ENCODE data around the gene POLR3E. TPM values are rescaled to one million over a fixed set of nuclear protein-coding genes. Genes with fewer than 3 reads are reported as not detected.

The POLR3E gene, protein sequence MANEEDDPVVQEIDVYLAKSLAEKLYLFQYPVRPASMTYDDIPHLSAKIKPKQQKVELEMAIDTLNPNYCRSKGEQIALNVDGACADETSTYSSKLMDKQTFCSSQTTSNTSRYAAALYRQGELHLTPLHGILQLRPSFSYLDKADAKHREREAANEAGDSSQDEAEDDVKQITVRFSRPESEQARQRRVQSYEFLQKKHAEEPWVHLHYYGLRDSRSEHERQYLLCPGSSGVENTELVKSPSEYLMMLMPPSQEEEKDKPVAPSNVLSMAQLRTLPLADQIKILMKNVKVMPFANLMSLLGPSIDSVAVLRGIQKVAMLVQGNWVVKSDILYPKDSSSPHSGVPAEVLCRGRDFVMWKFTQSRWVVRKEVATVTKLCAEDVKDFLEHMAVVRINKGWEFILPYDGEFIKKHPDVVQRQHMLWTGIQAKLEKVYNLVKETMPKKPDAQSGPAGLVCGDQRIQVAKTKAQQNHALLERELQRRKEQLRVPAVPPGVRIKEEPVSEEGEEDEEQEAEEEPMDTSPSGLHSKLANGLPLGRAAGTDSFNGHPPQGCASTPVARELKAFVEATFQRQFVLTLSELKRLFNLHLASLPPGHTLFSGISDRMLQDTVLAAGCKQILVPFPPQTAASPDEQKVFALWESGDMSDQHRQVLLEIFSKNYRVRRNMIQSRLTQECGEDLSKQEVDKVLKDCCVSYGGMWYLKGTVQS
- 39.3 TPM for polyA plus RNA-seq (2013)

DNA sequence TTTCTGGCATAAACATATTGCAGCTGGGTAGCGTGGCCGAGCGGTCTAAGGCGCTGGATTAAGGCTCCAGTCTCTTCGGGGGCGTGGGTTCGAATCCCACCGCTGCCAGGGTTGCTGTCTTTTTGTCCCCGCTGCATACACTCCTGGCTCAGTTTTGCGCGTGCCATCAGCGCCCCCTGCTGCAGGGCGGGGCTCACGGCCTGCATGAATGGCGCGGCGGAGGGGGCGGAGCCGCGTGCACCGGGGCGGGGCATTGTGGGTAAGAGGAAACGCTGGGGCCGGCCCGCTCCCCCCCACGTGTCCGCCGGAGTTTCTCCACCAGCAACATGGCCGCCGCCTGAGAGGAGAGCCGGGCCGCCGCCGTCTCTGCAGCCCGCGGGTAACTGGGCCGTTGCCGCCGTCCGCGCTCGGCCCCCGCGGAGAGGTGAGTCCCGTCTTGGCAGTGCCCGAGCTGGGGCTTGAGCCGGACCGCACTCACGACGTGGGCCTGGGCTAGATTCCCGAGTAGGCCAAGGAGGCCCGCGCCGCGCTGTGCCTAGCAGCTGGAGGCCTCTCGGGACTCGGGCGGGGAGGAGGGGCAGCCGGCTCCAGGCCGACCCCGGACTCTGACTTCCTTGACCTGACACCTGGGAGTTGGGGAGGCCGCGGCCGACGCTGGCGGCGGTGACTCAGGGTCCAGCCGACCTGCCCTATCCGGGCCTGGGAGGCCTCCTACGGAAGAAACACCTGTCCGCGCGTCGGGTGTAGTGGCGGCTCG lies at the start of gene POLR3E:
POLR3E (plus strand) TSS at position 296 of the 757 bp plus-strand sequence. CDS start 5,560 bp downstream, outside the sequence.
- CTCF ChIA-PET = interaction anchor here (0.6 to 3.3 kb wide), 16 partner anchors 9 to 220 kb away, joined by 3 to 14 read pairs (median 3); no protein-coding TSS in a partner anchor
- Histone ChIP-seq H3K27me3 (replicated peaks in 2 of 5; ENCODE audit: control insufficient read depth in 4 of 5, insufficient read depth in 5 of 5, low read length in 4 of 5) (no peaks in the 10 kb centered on the region), H3K36me3 (ENCODE audit: control insufficient read depth in 4 of 4, insufficient read depth in 4 of 4, low read length in 3 of 4) (peaks cover 0 to 20% (median 5%) of the 10 kb centered on the region in 4 experiments), H3K4me1 (ENCODE audit: control extremely low read depth in 1 of 4, control insufficient read depth in 4 of 4, insufficient read depth in 4 of 4, low read length in 3 of 4) (peaks cover 0 to 28% (median 17%) of the 10 kb centered on the region in 4 experiments), H3K9me3 (ENCODE audit: control extremely low read depth in 1 of 5, control insufficient read depth in 4 of 5, insufficient read depth in 2 of 5, low read depth in 1 of 5, low read length in 4 of 5) (no peaks in the 10 kb centered on the region), H3K27ac (ENCODE audit: insufficient read depth in 1 of 2, low read depth in 1 of 2, low read length in 2 of 2, poor library complexity in 1 of 2, severe bottlenecking in 2 of 2) (peak within 1 kb of the TSS; percentile 92 to 97), H3K4me3 (ENCODE audit: control insufficient read depth in 1 of 7, extremely low read depth in 1 of 7, insufficient read depth in 4 of 7, low read depth in 2 of 7, low read length in 6 of 7) (peak within 1 kb of the TSS; percentile 84 to 99 (median 95))
- DNase-seq = peak; percentile 97 to 99 (median 98)
- 0% methylated on average over 64 of the region's 76 CpGs for WGBS (ENCODE audit: insufficient coverage)
- POLR2A ChIA-PET = interaction anchor here (1.0 to 1.5 kb wide), 3 partner anchors 105 to 108 kb away, joined by 3 to 5 read pairs (median 5); no protein-coding TSS in a partner anchor

DNA sequence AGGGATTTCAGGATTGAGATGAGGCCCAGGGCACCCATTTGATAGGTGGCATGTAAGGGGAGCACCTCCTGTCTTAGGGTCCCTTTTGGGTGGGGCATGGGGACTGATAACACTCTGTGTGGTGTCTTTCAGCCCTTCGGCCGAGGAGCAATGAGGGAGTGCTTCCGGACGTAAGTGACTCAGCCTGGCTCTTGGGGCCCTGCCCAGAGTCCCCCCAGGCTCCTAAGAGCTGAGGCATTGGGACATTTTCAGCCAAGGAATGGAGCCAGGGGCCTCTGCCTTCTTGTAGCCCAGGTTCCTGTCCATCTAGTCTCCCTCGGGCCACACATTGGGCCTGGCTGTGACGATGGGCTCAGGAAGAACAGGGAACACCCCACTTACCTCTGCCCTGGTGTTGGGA lies 46.7 kb upstream of the POLR3E start:
- Histone ChIP-seq H3K27me3 (replicated peaks in 2 of 5; ENCODE audit: control insufficient read depth in 4 of 5, insufficient read depth in 5 of 5, low read length in 4 of 5) (no peaks in the 10 kb centered on the region), H3K4me3 (ENCODE audit: control insufficient read depth in 1 of 7, extremely low read depth in 1 of 7, insufficient read depth in 4 of 7, low read depth in 2 of 7, low read length in 6 of 7) (no peak overlapping the region), H3K27ac (ENCODE audit: insufficient read depth in 1 of 2, low read depth in 1 of 2, low read length in 2 of 2, poor library complexity in 1 of 2, severe bottlenecking in 2 of 2) (no peak overlapping the region), H3K4me1 (ENCODE audit: control extremely low read depth in 1 of 4, control insufficient read depth in 4 of 4, insufficient read depth in 4 of 4, low read length in 3 of 4) (no peaks in the 10 kb centered on the region), H3K9me3 (ENCODE audit: control extremely low read depth in 1 of 5, control insufficient read depth in 4 of 5, insufficient read depth in 2 of 5, low read depth in 1 of 5, low read length in 4 of 5) (peaks cover 0 to 11% (median 7%) of the 10 kb centered on the region in 5 experiments), H3K36me3 (ENCODE audit: control insufficient read depth in 4 of 4, insufficient read depth in 4 of 4, low read length in 3 of 4) (peaks cover 13 to 75% (median 53%) of the 10 kb centered on the region in 4 experiments)
- 100% methylated on average over 4 of the region's 6 CpGs for WGBS (ENCODE audit: insufficient coverage)
- CTCF ChIA-PET = no interaction called here
- DNase-seq = no peak
- POLR2A ChIA-PET = no interaction called here

DNA sequence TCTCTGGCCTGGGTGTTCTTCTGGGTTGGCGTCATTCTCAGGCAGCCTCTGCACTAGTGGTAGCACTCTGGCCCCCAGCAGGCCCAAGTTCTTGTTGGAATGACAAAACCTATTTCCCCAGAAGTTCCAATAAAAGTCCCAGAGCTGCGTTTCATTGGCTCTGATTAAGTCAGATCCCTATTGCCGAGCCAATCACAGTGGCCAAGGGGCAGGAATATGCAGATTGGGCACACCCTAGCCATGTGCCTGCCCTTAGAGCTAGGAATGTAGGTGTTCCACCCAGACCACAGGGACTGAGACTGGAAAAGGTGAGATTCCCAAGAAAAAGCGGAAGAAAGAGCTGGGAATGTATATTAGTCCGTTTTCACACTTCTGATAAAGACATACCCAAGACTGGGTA lies 44.9 kb upstream of the POLR3E start:
- H3K4me1 ChIP-seq (ENCODE audit: control extremely low read depth in 1 of 4, control insufficient read depth in 4 of 4, insufficient read depth in 4 of 4, low read length in 3 of 4) = no peaks in the 10 kb centered on the region
- CTCF ChIA-PET = interaction anchor here (1.0 kb wide), 2 partner anchors 11 to 46 kb away, joined by 3 read pairs; no protein-coding TSS in a partner anchor
- H3K27ac ChIP-seq (ENCODE audit: insufficient read depth in 1 of 2, low read depth in 1 of 2, low read length in 2 of 2, poor library complexity in 1 of 2, severe bottlenecking in 2 of 2) = no peak overlapping the region

DNA sequence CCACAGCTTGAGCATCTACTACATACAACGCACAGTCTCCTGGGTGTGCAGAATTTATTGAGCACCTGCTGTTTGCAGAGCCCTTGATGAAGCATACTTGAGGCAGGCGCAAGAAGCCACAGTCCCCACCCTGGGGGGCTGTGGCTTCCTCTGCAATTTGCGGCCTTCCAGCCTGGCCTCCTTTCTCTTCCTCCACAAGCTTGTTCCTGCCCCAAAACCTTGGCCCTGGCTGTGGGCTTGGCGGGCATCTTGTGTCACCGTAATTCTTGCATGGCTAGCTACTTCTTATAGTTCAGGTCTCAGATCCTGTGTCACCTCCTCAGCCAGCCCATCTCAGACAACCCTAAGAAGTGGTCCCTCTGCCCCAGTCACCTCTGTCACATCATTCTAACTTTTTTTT lies 43.9 kb upstream of the POLR3E start:
- Histone ChIP-seq H3K36me3 (ENCODE audit: control insufficient read depth in 4 of 4, insufficient read depth in 4 of 4, low read length in 3 of 4) (peaks cover 19 to 82% (median 64%) of the 10 kb centered on the region in 4 experiments), H3K27me3 (replicated peaks in 2 of 5; ENCODE audit: control insufficient read depth in 4 of 5, insufficient read depth in 5 of 5, low read length in 4 of 5) (no peaks in the 10 kb centered on the region), H3K27ac (ENCODE audit: insufficient read depth in 1 of 2, low read depth in 1 of 2, low read length in 2 of 2, poor library complexity in 1 of 2, severe bottlenecking in 2 of 2) (no peak overlapping the region), H3K4me1 (ENCODE audit: control extremely low read depth in 1 of 4, control insufficient read depth in 4 of 4, insufficient read depth in 4 of 4, low read length in 3 of 4) (no peaks in the 10 kb centered on the region), H3K4me3 (ENCODE audit: control insufficient read depth in 1 of 7, extremely low read depth in 1 of 7, insufficient read depth in 4 of 7, low read depth in 2 of 7, low read length in 6 of 7) (no peak overlapping the region), H3K9me3 (ENCODE audit: control extremely low read depth in 1 of 5, control insufficient read depth in 4 of 5, insufficient read depth in 2 of 5, low read depth in 1 of 5, low read length in 4 of 5) (peaks cover 0 to 16% (median 12%) of the 10 kb centered on the region in 5 experiments)
- ChIA-PET POLR2A (no interaction called here), CTCF (interaction anchor here (0.8 to 1.2 kb wide), 3 partner anchors 11 to 48 kb away, joined by 3 read pairs; no protein-coding TSS in a partner anchor)
- 77% methylated on average over 5 of the region's 5 CpGs for WGBS (ENCODE audit: insufficient coverage)
- DNase-seq = no peak

More for the DNA sequence above, 44.9 kb upstream of the POLR3E start:
- peaks cover 13 to 79% (median 60%) of the 10 kb centered on the region in 4 experiments for H3K36me3 ChIP-seq (ENCODE audit: control insufficient read depth in 4 of 4, insufficient read depth in 4 of 4, low read length in 3 of 4)
- peaks cover 0 to 12% (median 7%) of the 10 kb centered on the region in 5 experiments for H3K9me3 ChIP-seq (ENCODE audit: control extremely low read depth in 1 of 5, control insufficient read depth in 4 of 5, insufficient read depth in 2 of 5, low read depth in 1 of 5, low read length in 4 of 5)
- DNase-seq = no peak
- no peak overlapping the region for H3K4me3 ChIP-seq (ENCODE audit: control insufficient read depth in 1 of 7, extremely low read depth in 1 of 7, insufficient read depth in 4 of 7, low read depth in 2 of 7, low read length in 6 of 7)
- POLR2A ChIA-PET = interaction anchor here (1.0 kb wide), 1 partner anchor 21 kb away, joined by 3 read pairs; no protein-coding TSS in a partner anchor
- 100% methylated on average over 3 of the region's 5 CpGs for WGBS (ENCODE audit: insufficient coverage)
- H3K27me3 ChIP-seq (replicated peaks in 2 of 5; ENCODE audit: control insufficient read depth in 4 of 5, insufficient read depth in 5 of 5, low read length in 4 of 5) = no peaks in the 10 kb centered on the region

DNA sequence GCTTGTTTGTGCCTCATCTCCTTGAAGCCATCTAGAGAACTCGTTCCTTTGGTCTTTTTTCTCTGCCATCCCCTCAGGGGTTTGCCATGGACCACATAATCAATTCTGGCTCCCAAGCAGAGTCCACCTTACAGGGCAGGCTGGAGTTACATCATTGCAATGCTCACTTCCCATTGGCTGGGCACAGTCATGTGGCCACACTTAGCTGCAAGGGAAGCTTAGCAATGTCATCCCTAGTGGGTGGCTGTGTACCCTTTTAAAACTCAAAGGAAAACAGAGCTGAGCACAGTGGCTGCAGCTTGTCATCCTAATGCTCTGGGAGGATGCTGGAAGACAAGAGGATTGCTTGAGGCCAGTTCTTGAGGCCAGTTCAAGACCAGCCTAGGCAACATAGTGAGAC lies 41.9 kb upstream of the POLR3E start:
- Histone ChIP-seq H3K27me3 (replicated peaks in 2 of 5; ENCODE audit: control insufficient read depth in 4 of 5, insufficient read depth in 5 of 5, low read length in 4 of 5) (no peaks in the 10 kb centered on the region), H3K27ac (ENCODE audit: insufficient read depth in 1 of 2, low read depth in 1 of 2, low read length in 2 of 2, poor library complexity in 1 of 2, severe bottlenecking in 2 of 2) (no peak overlapping the region), H3K4me1 (ENCODE audit: control extremely low read depth in 1 of 4, control insufficient read depth in 4 of 4, insufficient read depth in 4 of 4, low read length in 3 of 4) (no peaks in the 10 kb centered on the region), H3K9me3 (ENCODE audit: control extremely low read depth in 1 of 5, control insufficient read depth in 4 of 5, insufficient read depth in 2 of 5, low read depth in 1 of 5, low read length in 4 of 5) (peaks cover 0 to 24% (median 18%) of the 10 kb centered on the region in 5 experiments), H3K4me3 (ENCODE audit: control insufficient read depth in 1 of 7, extremely low read depth in 1 of 7, insufficient read depth in 4 of 7, low read depth in 2 of 7, low read length in 6 of 7) (no peak overlapping the region), H3K36me3 (ENCODE audit: control insufficient read depth in 4 of 4, insufficient read depth in 4 of 4, low read length in 3 of 4) (peaks cover 20 to 89% (median 72%) of the 10 kb centered on the region in 4 experiments)
- POLR2A ChIA-PET = no interaction called here
- DNase-seq = peak in 2 of 3 donors; percentile 39 to 43
- CTCF ChIA-PET = no interaction called here
- 100% methylated on average over 1 of the region's 1 CpG for WGBS (ENCODE audit: insufficient coverage)

DNA sequence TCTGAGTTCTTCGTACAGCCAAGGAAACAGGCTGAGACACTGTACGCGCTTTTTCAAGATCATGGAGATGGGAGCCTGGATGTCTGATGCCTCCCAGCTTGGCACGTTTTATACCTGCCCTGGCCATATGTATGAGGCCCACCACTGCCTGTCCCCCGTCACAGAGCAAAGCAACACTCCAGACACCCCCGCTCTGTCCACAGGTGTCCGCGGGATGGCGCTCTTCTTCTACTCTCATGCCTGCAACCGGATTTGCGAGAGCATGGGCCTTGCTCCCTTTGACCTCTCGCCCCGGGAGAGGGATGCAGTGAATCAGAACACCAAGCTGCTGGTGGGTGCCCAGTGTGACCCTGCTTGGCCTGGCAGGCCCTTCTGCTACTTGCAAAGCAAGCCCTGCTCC lies 39.8 kb upstream of the POLR3E start:
- Histone ChIP-seq H3K4me3 (ENCODE audit: control insufficient read depth in 1 of 7, extremely low read depth in 1 of 7, insufficient read depth in 4 of 7, low read depth in 2 of 7, low read length in 6 of 7) (no peak overlapping the region), H3K9me3 (ENCODE audit: control extremely low read depth in 1 of 5, control insufficient read depth in 4 of 5, insufficient read depth in 2 of 5, low read depth in 1 of 5, low read length in 4 of 5) (peaks cover 0 to 28% (median 21%) of the 10 kb centered on the region in 5 experiments), H3K27me3 (replicated peaks in 2 of 5; ENCODE audit: control insufficient read depth in 4 of 5, insufficient read depth in 5 of 5, low read length in 4 of 5) (no peaks in the 10 kb centered on the region), H3K36me3 (ENCODE audit: control insufficient read depth in 4 of 4, insufficient read depth in 4 of 4, low read length in 3 of 4) (peaks cover 23 to 85% (median 68%) of the 10 kb centered on the region in 4 experiments), H3K4me1 (ENCODE audit: control extremely low read depth in 1 of 4, control insufficient read depth in 4 of 4, insufficient read depth in 4 of 4, low read length in 3 of 4) (no peaks in the 10 kb centered on the region), H3K27ac (ENCODE audit: insufficient read depth in 1 of 2, low read depth in 1 of 2, low read length in 2 of 2, poor library complexity in 1 of 2, severe bottlenecking in 2 of 2) (no peak overlapping the region)
- ChIA-PET POLR2A (no interaction called here), CTCF (no interaction called here)
- 97% methylated on average over 13 of the region's 13 CpGs for WGBS (ENCODE audit: insufficient coverage)
- no peak for DNase-seq

Data from common myeloid progenitor, CD34-positive (primary cell).